ENCODE results near the gene LRRC32. TPM values are rescaled to one million over a fixed set of nuclear protein-coding genes. Genes with fewer than 3 reads are reported as not detected.

The LRRC32 gene
- total and polyA plus RNA-seq, 9 of the 15 experiments (the other 6 are each of a cell fraction or from before 2014, with no cell fraction given): 0.10 to 0.50 (median 0.19) TPM; not detected in 5

DNA sequence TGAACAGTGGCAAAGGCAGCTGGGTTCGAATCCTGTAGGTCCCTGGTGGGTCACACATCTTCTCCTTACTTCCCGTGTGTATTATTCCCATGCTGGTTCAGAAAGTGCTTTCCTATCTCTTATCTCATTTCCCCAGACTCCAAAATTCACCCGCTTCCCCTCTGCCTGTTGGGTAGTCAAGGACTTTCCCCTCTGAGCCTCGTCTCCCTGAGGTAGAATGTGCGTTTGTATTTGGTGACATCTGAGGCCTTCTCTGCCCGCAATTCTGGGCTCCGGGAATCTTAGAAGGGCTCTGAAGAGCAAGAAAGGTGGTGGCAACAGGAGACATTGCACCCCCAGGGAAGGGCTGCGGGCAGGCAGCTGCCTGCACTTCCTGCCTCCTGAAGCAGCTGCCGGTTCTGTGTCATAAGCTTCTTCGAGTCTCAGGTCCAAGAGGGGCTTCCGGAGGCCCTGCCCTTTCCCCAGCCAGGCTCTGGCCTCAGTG lies 5.9 kb downstream of the LRRC32 start (continued):
- TF ChIP-seq, protein P1, sequence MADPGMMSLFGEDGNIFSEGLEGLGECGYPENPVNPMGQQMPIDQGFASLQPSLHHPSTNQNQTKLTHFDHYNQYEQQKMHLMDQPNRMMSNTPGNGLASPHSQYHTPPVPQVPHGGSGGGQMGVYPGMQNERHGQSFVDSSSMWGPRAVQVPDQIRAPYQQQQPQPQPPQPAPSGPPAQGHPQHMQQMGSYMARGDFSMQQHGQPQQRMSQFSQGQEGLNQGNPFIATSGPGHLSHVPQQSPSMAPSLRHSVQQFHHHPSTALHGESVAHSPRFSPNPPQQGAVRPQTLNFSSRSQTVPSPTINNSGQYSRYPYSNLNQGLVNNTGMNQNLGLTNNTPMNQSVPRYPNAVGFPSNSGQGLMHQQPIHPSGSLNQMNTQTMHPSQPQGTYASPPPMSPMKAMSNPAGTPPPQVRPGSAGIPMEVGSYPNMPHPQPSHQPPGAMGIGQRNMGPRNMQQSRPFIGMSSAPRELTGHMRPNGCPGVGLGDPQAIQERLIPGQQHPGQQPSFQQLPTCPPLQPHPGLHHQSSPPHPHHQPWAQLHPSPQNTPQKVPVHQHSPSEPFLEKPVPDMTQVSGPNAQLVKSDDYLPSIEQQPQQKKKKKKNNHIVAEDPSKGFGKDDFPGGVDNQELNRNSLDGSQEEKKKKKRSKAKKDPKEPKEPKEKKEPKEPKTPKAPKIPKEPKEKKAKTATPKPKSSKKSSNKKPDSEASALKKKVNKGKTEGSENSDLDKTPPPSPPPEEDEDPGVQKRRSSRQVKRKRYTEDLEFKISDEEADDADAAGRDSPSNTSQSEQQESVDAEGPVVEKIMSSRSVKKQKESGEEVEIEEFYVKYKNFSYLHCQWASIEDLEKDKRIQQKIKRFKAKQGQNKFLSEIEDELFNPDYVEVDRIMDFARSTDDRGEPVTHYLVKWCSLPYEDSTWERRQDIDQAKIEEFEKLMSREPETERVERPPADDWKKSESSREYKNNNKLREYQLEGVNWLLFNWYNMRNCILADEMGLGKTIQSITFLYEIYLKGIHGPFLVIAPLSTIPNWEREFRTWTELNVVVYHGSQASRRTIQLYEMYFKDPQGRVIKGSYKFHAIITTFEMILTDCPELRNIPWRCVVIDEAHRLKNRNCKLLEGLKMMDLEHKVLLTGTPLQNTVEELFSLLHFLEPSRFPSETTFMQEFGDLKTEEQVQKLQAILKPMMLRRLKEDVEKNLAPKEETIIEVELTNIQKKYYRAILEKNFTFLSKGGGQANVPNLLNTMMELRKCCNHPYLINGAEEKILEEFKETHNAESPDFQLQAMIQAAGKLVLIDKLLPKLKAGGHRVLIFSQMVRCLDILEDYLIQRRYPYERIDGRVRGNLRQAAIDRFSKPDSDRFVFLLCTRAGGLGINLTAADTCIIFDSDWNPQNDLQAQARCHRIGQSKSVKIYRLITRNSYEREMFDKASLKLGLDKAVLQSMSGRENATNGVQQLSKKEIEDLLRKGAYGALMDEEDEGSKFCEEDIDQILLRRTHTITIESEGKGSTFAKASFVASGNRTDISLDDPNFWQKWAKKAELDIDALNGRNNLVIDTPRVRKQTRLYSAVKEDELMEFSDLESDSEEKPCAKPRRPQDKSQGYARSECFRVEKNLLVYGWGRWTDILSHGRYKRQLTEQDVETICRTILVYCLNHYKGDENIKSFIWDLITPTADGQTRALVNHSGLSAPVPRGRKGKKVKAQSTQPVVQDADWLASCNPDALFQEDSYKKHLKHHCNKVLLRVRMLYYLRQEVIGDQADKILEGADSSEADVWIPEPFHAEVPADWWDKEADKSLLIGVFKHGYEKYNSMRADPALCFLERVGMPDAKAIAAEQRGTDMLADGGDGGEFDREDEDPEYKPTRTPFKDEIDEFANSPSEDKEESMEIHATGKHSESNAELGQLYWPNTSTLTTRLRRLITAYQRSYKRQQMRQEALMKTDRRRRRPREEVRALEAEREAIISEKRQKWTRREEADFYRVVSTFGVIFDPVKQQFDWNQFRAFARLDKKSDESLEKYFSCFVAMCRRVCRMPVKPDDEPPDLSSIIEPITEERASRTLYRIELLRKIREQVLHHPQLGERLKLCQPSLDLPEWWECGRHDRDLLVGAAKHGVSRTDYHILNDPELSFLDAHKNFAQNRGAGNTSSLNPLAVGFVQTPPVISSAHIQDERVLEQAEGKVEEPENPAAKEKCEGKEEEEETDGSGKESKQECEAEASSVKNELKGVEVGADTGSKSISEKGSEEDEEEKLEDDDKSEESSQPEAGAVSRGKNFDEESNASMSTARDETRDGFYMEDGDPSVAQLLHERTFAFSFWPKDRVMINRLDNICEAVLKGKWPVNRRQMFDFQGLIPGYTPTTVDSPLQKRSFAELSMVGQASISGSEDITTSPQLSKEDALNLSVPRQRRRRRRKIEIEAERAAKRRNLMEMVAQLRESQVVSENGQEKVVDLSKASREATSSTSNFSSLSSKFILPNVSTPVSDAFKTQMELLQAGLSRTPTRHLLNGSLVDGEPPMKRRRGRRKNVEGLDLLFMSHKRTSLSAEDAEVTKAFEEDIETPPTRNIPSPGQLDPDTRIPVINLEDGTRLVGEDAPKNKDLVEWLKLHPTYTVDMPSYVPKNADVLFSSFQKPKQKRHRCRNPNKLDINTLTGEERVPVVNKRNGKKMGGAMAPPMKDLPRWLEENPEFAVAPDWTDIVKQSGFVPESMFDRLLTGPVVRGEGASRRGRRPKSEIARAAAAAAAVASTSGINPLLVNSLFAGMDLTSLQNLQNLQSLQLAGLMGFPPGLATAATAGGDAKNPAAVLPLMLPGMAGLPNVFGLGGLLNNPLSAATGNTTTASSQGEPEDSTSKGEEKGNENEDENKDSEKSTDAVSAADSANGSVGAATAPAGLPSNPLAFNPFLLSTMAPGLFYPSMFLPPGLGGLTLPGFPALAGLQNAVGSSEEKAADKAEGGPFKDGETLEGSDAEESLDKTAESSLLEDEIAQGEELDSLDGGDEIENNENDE (IDR thresholded peaks at IDR 0.05; ENCODE audit: low read depth, low read length): no peak
- TF ChIP-seq ZNF140 (CRISPR knock-in tag; IDR thresholded peaks at IDR 0.05): no peak
- 0 out of 2 replicates have a peak, but pooled peaks have one; percentile 26 for TF ChIP-seq MTA2 (IDR thresholded peaks at IDR 0.05; ENCODE audit: low read depth)
- TF ChIP-seq, protein P2, sequence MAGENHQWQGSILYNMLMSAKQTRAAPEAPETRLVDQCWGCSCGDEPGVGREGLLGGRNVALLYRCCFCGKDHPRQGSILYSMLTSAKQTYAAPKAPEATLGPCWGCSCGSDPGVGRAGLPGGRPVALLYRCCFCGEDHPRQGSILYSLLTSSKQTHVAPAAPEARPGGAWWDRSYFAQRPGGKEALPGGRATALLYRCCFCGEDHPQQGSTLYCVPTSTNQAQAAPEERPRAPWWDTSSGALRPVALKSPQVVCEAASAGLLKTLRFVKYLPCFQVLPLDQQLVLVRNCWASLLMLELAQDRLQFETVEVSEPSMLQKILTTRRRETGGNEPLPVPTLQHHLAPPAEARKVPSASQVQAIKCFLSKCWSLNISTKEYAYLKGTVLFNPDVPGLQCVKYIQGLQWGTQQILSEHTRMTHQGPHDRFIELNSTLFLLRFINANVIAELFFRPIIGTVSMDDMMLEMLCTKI (IDR thresholded peaks at IDR 0.05; ENCODE audit: partially characterized antibody): no peak
- TF ChIP-seq TAL1 (IDR thresholded peaks at IDR 0.05): peak; percentile 42
- TF ChIP-seq ZNF79 (CRISPR knock-in tag; IDR thresholded peaks at IDR 0.05; ENCODE audit: low read depth): no peak
- TF ChIP-seq, protein P3, sequence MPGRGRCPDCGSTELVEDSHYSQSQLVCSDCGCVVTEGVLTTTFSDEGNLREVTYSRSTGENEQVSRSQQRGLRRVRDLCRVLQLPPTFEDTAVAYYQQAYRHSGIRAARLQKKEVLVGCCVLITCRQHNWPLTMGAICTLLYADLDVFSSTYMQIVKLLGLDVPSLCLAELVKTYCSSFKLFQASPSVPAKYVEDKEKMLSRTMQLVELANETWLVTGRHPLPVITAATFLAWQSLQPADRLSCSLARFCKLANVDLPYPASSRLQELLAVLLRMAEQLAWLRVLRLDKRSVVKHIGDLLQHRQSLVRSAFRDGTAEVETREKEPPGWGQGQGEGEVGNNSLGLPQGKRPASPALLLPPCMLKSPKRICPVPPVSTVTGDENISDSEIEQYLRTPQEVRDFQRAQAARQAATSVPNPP (IDR thresholded peaks at IDR 0.05; ENCODE audit: borderline replicate concordance, insufficient read depth, insufficient read length): no peak
- TF ChIP-seq HDAC1 (IDR thresholded peaks at IDR 0.05): no peak
- TF ChIP-seq HDGF (IDR thresholded peaks at IDR 0.05): 0 out of 2 replicates have a peak, but pooled peaks have one; percentile 12
- TF ChIP-seq, protein P4, sequence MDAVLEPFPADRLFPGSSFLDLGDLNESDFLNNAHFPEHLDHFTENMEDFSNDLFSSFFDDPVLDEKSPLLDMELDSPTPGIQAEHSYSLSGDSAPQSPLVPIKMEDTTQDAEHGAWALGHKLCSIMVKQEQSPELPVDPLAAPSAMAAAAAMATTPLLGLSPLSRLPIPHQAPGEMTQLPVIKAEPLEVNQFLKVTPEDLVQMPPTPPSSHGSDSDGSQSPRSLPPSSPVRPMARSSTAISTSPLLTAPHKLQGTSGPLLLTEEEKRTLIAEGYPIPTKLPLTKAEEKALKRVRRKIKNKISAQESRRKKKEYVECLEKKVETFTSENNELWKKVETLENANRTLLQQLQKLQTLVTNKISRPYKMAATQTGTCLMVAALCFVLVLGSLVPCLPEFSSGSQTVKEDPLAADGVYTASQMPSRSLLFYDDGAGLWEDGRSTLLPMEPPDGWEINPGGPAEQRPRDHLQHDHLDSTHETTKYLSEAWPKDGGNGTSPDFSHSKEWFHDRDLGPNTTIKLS (IDR thresholded peaks at IDR 0.05; ENCODE audit: borderline replicate concordance, low read depth): no peak
- TF ChIP-seq CBFB (CRISPR knock-in tag; IDR thresholded peaks at IDR 0.05): no peak
- TF ChIP-seq ZNF408 (CRISPR knock-in tag; IDR thresholded peaks at IDR 0.05; ENCODE audit: low read depth): no peak
- no peak for TF ChIP-seq GABPB1 (CRISPR knock-in tag; IDR thresholded peaks at IDR 0.05)
